GM23338 (cell line): ENCODE data around the gene CZIB.

ENCODE experiments used
- CREB1 ChIP-seq: fragments of 250-450 bp; sonication (Bioruptor Pico); IDR thresholded peaks from 2 replicates; pipeline ENCODE4 v1.5.0; 2020; ENCODE audit warnings: low read depth, mild to moderate bottlenecking, moderate library complexity
- EZH2 ChIP-seq: fragments of 200-600 bp; sonication (generic); IDR thresholded peaks from one replicate; pipeline ENCODE4 v1.8.0; 2017; ENCODE audit warnings: antibody characterized with exemption, mild to moderate bottlenecking, low read depth; ENCODE audit not compliant: unreplicated experiment
- EZH2phosphoT487 ChIP-seq: fragments of 200-600 bp; sonication (generic); IDR thresholded peaks from one replicate; pipeline ENCODE4 v1.8.1; 2018; ENCODE audit warnings: antibody characterized with exemption; ENCODE audit not compliant: unreplicated experiment
- JUNB ChIP-seq: IDR thresholded peaks from one replicate; pipeline ENCODE4 v1.6.1; 2016; ENCODE audit warnings: antibody characterized with exemption; ENCODE audit not compliant: unreplicated experiment
- NANOG ChIP-seq: IDR thresholded peaks from 2 replicates; pipeline ENCODE4 v1.6.1; 2016; ENCODE audit warnings: antibody characterized with exemption, borderline replicate concordance
- POLR2AphosphoS5 ChIP-seq: IDR thresholded peaks from 2 replicates; pipeline ENCODE4 v1.6.1; 2016; ENCODE audit warnings: antibody characterized with exemption, low read depth
- ZNF114 ChIP-seq: fragments of 250-450 bp; sonication (Bioruptor Pico); IDR thresholded peaks from 2 replicates; pipeline ENCODE4 v1.5.0; 2020; ENCODE audit warnings: mild to moderate bottlenecking, moderate library complexity
- ZNF331 ChIP-seq: fragments of 250-450 bp; sonication (Bioruptor Pico); IDR thresholded peaks from 2 replicates; pipeline ENCODE4 v1.5.0; 2020; ENCODE audit warnings: low read depth, mild to moderate bottlenecking, moderate library complexity
- TF ChIP-seq, protein P1 (sequence below), 2 experiments: fragments of 200-600 bp in 1 of 2; sonication (generic) in 1 of 2; conservative IDR thresholded peaks; 2 replicates each; pipeline versions ENCODE4 v1.5.1 to v1.6.1; 2016 to 2017; ENCODE audit warnings: antibody characterized with exemption in 2 of 2, low read depth in 2 of 2, mild to moderate bottlenecking in 2 of 2, moderate library complexity in 1 of 2
- TF ChIP-seq, protein P2 (sequence below): IDR thresholded peaks from one replicate; pipeline ENCODE4 v1.6.1; 2018; ENCODE audit warnings: antibody characterized with exemption; ENCODE audit not compliant: unreplicated experiment

DNA sequence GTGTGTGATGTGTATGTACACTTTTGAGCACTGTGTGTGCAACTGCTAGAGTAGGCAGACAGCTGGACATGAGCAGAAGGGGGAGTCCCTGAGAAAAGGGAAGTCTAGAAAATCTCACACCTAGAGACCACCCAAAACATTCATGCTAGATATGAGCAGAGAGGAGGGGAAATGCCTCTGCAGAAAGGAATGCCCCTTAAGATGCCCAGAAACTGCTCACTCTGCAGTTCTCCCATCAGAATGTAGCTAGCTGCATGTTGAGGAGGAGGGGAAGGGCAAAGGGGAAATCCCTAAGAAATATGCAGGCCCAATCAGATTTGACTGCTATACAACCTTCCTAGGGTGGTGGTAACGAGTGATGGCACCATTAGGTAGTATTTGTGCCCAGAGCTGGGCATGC is 49.7 kb upstream of the CZIB start:
- TF ChIP-seq, protein P1, sequence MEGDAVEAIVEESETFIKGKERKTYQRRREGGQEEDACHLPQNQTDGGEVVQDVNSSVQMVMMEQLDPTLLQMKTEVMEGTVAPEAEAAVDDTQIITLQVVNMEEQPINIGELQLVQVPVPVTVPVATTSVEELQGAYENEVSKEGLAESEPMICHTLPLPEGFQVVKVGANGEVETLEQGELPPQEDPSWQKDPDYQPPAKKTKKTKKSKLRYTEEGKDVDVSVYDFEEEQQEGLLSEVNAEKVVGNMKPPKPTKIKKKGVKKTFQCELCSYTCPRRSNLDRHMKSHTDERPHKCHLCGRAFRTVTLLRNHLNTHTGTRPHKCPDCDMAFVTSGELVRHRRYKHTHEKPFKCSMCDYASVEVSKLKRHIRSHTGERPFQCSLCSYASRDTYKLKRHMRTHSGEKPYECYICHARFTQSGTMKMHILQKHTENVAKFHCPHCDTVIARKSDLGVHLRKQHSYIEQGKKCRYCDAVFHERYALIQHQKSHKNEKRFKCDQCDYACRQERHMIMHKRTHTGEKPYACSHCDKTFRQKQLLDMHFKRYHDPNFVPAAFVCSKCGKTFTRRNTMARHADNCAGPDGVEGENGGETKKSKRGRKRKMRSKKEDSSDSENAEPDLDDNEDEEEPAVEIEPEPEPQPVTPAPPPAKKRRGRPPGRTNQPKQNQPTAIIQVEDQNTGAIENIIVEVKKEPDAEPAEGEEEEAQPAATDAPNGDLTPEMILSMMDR (conservative IDR thresholded peaks at IDR 0.05; ENCODE audit: low read depth in 2 of 2), result no peak
- TF ChIP-seq CREB1 (no peak), POLR2AphosphoS5 (no peak), EZH2 (no peak), NANOG (no peak), EZH2phosphoT487 (no peak), ZNF114 (CRISPR knock-in tag) (no peak), ZNF331 (CRISPR knock-in tag) (no peak), JUNB (no peak)
- TF ChIP-seq, protein P2, sequence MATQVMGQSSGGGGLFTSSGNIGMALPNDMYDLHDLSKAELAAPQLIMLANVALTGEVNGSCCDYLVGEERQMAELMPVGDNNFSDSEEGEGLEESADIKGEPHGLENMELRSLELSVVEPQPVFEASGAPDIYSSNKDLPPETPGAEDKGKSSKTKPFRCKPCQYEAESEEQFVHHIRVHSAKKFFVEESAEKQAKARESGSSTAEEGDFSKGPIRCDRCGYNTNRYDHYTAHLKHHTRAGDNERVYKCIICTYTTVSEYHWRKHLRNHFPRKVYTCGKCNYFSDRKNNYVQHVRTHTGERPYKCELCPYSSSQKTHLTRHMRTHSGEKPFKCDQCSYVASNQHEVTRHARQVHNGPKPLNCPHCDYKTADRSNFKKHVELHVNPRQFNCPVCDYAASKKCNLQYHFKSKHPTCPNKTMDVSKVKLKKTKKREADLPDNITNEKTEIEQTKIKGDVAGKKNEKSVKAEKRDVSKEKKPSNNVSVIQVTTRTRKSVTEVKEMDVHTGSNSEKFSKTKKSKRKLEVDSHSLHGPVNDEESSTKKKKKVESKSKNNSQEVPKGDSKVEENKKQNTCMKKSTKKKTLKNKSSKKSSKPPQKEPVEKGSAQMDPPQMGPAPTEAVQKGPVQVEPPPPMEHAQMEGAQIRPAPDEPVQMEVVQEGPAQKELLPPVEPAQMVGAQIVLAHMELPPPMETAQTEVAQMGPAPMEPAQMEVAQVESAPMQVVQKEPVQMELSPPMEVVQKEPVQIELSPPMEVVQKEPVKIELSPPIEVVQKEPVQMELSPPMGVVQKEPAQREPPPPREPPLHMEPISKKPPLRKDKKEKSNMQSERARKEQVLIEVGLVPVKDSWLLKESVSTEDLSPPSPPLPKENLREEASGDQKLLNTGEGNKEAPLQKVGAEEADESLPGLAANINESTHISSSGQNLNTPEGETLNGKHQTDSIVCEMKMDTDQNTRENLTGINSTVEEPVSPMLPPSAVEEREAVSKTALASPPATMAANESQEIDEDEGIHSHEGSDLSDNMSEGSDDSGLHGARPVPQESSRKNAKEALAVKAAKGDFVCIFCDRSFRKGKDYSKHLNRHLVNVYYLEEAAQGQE, result no peak
